Activated effector memory CD4-positive, alpha-beta T cell treated with anti-CD3 and anti-CD28 coated beads, Interleukin-2, amount 50 U/mL, for 16 hours (primary cell): Measurements from ENCODE around the gene VGF.
A peak's percentile ranks its signal among the peaks of the same experiment; 100 is the strongest.
"Not testable (repeated sequence)": the region's sequence is repeated elsewhere in the genome, so short reads cannot be mapped to it uniquely, and the experiment has no call there.

ENCODE experiments used
- DNase-seq: peaks from one replicate; pipeline ENCODE4 v3.0.0-alpha.2; 2020

The VGF gene

GRCh38 chr7:101165075-101165957 lies at the start of gene VGF:
Gene VGF, minus strand, starts transcription at chr7:101165569. Its CDS starts 726 bp downstream, at chr7:101164843.
- peak; percentile 96 for DNase-seq

- no peak for DNase-seq
Measured at GRCh38 chr7:101212014-101212413, 46.6 kb upstream of the VGF start.

DNA sequence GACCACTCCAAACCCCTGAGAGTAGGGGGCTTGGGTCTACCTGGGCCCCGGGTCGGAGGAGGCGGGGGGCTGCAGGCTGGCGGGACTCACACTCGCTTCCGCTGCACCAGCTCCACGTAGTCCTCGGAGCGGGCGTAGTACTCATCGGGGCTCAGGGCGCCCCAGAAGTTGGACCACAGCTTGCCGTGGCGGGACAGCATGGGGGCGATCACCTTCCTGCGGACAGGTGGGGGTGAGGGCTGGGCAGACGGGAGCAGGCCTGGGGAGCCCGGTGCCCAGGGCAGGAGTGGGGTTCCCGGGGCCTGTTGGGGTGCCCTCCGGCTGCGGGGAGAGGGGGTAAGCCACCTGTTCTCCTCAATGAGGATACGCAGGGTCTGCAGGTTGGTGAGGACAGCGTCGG lies 46.1 kb upstream of the VGF start:
- no peak for DNase-seq

GRCh38 chr7:101210143-101210542 lies 44.8 kb upstream of the VGF start:
- DNase-seq = no peak

GRCh38 chr7:101208794-101209193 lies 43.4 kb upstream of the VGF start:
- DNase-seq = no peak

GRCh38 chr7:101207459-101207858 lies 42.1 kb upstream of the VGF start:
- no peak for DNase-seq

DNA sequence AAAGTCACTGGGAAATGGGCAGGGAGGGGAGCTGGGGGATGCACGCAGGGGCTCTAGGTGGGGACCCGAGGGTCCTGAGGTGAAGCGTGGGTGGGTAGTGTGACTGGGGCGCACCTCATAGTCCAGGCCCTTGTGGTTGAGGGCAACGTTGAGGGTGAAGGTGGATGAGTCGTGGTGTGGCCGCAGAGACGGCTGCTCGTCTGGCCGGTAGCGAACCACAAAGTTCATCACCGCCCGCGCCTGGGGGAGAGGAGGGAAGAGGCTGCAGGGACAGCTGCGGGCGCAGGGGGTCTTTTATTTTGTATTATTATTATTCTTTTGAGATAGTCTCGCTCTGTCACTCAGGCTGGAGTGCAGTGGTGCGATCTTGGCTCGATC lies 41.3 kb upstream of the VGF start:
- no peak for DNase-seq

DNA sequence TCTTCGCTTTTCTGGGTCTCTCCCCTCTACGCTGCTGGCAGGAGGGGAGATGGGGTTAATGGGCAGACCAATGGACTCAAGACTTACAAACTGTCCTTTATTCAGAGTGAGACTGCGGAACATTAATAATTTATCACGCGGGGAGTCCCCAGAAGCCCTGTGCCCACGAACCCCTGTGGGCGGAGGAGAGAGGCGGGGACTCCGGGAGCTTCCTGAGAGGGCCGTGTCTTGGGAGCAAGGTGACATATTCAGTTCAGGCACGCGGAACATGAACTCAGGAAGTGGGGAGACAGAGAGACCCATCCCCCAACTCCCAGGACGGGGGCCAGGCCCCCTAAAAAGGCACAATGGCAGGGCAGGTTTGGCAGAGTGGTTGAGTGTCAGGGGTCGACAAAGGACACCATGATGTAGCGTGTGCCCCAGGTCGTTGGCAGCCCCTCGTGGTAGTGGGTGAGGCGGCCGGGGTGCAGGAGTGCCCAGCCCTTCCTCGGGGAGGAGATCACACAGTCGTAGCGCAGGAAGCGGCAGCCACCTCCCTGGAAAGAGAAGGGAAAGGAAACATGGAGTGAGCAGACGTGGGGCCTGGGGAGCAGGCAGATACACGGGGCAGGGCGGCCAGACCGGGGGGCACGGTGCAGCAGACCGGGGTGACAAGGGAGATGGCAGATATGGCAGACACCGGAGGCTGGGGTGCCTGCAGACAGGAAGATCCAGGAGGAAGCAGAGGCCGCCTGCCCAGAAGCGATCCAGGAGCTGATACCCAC lies 40.7 kb upstream of the VGF start:
- DNase-seq = no peak

GRCh38 chr7:101203740-101204738 lies 38.7 kb upstream of the VGF start:
- DNase-seq = peak; percentile 75

GRCh38 chr7:101202603-101202918 lies 37.2 kb upstream of the VGF start:
- DNase-seq = no peak

DNA sequence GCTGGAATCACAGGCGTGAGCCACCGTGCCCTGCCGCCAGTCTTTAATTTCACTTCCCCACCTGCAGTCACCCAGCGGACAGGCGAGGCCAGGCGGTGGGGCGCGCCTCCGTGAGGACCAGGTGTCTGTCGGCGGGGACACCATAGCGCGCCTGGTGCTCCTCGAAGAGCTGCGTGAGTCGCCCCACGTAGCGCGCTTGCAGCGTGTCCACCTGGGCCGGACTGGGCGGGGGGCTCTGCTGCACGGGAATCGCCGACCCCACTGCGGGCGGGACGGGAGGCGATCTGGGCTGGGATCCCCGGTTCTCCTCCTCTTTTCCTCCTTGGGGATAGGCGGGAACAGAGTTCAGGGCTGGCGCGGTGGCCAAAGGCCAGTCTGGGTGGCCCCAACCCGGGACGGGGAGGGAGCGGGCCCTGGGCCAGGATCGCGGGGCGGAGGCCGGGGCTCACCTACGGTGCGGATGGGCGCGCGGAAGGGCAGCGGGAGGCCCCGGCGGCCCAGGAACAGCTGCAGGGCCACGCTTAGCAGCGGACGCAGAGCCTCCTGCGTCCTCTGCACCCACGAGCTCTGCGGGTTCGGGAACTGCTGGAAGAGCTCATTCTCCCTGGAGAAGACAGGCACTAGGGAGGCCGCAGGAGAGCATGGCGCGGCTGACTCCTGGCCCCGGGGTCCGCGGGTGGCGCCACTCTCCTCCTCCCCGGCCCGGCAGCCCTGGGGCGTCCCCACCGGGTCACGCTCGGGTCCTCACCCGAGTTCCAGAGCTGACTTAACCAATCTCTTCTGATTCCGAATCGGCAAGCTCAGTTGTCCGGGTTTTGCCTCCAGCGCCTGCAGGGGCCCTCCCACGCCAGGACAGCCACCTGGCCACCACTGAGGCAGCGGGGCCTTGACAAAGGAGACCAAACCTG lies 36.6 kb upstream of the VGF start:
- DNase-seq = no peak

GRCh38 chr7:101200862-101201599 lies 35.7 kb upstream of the VGF start, which contains the start of gene MOGAT3:
Gene MOGAT3, minus strand, starts transcription at chr7:101201036. Its CDS starts 182 bp downstream, at chr7:101200854.
- DNase-seq = no peak

DNA sequence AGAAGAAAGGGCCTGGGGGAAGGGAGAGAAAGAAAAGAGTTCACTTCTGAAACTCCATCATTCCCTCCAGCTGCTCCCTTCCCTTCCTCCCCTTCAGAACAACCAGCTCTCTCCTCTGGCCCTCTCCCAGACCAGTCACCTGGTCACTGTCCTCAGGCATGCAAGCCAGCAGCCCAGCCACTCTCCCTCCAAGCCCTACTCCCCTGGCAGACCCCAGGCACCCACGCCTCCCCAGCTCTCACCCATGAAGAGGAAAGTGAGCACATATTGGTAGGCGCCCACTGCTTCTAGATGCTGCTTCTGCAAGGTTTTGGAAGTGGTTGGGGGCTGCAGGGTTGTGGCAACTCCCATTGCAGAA lies 35.1 kb upstream of the VGF start:
- DNase-seq = no peak

DNA sequence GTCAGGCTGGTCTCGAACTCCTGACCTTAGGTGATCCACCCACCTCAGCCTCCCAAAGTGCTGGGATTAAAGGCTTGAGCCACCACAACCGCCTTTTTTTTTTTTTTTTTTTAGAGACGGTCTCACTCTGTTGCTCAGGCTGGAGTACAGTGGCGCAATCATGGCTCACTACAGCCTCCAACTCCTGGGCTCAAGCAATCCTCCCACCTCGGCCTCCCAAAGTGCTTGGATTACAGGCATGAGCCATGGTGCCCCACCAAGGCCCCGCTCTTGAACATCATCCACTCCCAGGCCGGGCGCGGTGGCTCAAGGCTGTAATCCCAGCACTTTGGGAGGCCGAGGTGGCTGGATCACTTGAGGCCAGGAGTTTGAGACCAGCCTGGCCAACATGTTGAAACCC lies 34.2 kb upstream of the VGF start:
- not testable (repeated sequence) for DNase-seq

DNA sequence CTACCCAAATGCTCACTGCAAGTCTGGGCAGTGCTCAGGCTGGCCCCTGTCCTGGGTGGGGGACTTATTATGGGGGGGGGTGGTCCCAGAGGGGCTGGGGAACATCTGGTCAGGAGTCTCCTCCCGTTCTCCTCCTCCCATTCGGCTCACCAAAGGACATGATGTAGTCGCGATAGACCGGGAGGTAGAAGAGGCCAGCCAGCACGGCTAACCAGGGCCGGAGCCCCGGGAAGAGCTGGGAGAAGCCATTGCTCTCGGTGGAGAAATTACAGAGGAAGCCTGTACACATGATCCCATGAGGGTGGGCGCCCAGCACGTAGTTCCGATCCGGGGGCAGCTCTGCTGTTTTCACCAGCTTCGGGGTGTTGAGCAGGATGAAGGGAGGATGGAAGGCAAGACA lies 33.1 kb upstream of the VGF start:
- no peak for DNase-seq

DNA sequence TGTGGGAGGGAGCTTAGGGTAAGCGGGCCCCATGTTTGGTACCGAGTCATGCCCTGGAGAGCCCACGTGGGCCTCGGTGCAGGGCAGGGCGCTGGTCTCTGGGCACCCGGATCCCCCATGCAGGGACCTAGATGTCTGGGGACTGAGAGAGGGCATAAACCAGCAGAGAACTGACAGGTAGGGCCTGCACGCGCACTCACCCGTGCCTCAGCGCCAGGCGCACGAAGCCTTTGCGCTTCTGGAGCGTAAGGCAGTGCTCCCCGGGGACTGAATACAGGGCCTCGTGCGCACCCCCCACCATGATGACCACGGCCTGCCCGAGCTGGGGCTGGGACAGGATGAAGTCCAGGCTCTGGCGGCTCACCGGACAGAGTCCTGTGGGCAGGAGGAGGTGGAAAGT lies 32.6 kb upstream of the VGF start:
- no peak for DNase-seq

- no peak for DNase-seq
Measured at GRCh38 chr7:101195884-101196283, 30.5 kb upstream of the VGF start.

DNA sequence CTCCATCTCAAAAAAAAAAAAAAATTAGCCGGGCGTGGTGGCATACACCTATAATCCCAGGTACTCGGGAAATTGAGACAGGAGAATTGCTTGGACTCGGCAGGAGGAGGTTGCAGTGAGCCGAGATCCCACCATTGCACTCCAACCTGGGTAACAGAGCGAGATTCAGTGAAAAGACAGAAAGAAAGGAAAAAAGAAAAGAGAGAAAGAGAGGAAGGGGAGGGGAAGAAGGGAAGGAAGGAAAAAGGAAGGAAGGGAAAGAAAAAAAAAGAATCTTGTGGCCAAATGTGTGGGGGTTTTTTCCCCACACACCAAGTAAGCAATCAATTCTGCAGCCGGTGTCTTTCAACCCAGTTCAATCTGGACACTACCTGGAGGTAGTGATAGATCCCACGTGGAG lies 23.7 kb upstream of the VGF start:
- no peak for DNase-seq

GRCh38 chr7:101186844-101187428 lies 21.6 kb upstream of the VGF start:
- DNase-seq = no peak

- DNase-seq = no peak
Measured at GRCh38 chr7:101186194-101186593, 20.8 kb upstream of the VGF start.
